Left kidney (tissue), 2 donors: ENCODE data around the gene QDPR. TPM values are rescaled to one million over a fixed set of nuclear protein-coding genes. Genes with fewer than 3 reads are reported as not detected.

Source experiments
- DNase-seq: peaks from one replicate; pipeline ENCODE4 v3.0.0-alpha.2; 2013
- polyA plus RNA-seq: library from polyadenylated mRNA; unstranded; fragments of 120-200 nt; gene quantifications from one replicate; pipeline ENCODE4 v1.2.1, GENCODE V29; 2013; ENCODE audit not compliant: insufficient read length

QDPR gene
- polyA plus RNA-seq, 1 donor, result 62.9 TPM

- DNase-seq, result no peak
Measured at GRCh38 chr4:17436750-17437090, 75.2 kb downstream of the QDPR start.

Other genes with a start within 250 kb of the QDPR start
- gene CLRN2, start 3.1 kb upstream of the QDPR start, polyA plus RNA-seq, result 0.23 TPM
- 81.1 TPM for gene LAP3, start 65.1 kb upstream of the QDPR start, polyA plus RNA-seq
- gene MED28, start 102.6 kb upstream of the QDPR start, polyA plus RNA-seq, result 74.2 TPM